HG03103 (cell line): ENCODE results near the gene ASB4.

Source experiments
- ATAC-seq: cut with Tn5 transposase; IDR thresholded peaks from one replicate; pipeline ENCODE4 v1.9.1; 2021; ENCODE audit warnings: low read depth; ENCODE audit not compliant: unreplicated experiment

Gene ASB4

DNA sequence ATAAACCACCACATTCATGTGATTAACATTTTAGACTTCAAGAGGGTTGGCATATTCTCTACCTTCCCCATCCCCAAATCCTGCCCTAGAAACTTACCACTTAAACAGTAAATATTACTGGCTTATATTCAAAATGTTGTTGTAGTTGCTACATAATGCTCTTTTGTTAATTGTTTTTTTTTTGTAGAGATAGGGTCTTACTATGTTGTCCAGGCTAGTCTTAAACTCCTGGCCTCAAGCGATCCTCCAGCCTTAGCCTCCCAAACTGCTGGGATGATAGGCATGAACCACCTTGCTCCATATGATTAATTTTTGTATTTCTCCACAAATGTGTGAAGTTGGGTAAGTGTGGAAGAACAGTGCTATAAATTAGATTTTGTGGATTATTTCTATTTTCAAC lies 104.0 kb downstream of the ASB4 start:
- ATAC-seq: no peak
